ENCODE measurements around the gene GALNT17.
"Not testable (repeated sequence)": the region's sequence is repeated elsewhere in the genome, so short reads cannot be mapped to it uniquely, and the experiment has no call there.

Gene GALNT17

DNA sequence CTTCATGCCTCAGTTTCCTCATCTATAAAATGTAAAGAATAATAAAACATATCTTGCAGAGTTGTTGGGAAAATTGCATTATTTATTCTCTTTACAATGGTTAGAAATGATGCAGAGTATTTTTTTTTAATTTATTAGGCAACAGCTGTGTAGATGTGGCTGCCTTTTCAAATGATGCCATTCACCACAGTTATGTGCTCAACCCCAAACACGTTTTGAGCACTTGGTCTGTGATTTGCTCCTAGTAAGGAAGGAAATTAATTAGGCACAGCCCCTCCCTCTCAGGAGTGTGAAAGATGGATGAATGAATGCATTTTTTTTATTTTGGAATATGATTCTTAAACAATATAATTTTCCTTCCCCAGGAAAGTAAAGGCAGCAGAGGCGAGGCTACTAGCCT, 575.1 kb downstream of the GALNT17 start:
- DNase-seq = no peak

GRCh38 chr7:71708710-71709109, 576.8 kb downstream of the GALNT17 start:
- no peak for DNase-seq

GRCh38 chr7:71710442-71710841, 578.5 kb downstream of the GALNT17 start:
- no peak for DNase-seq

- no peak for DNase-seq
Measured at GRCh38 chr7:71712653-71713180, 580.8 kb downstream of the GALNT17 start.

GRCh38 chr7:71716690-71717089, 584.7 kb downstream of the GALNT17 start:
- DNase-seq = no peak

DNA sequence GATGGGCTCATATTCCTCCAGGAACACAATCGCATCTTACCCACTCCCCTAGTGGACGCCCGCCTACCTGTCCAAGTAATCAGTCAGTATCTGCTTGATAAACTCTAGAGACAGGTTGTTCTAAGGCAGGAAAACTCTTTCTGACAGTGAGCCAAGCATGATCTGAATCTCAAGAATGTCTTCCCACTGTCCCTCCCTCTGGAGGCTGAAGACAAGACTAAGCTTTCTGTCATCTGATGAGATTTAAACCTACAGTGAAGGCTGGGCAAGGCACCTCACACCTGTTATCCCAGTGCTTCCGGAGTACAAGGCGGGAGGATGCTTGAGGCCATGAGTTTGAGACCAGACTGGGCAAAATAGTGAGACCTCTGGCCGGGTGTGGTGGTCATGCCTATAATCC, 586.6 kb downstream of the GALNT17 start:
- no peak for DNase-seq

DNA sequence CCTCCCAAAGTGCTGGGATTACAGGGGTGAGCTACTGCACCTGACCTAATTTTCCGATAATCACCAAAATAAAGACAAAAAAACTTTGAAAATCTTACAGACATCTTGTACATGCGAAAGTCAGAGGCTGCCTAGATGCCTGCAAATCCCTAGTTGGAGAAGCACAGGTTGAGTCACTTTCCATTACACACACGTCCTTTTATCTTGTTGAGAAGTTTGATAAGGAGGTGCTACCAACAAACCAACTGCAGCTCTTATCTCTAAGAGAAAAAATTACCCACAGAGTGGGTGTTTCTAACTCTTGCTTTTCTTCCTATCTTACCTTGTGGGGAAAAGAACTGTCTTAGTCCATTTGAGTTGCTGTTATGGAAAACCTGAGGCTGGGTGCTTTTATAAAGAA, 589.8 kb downstream of the GALNT17 start:
- DNase-seq = no peak

DNA sequence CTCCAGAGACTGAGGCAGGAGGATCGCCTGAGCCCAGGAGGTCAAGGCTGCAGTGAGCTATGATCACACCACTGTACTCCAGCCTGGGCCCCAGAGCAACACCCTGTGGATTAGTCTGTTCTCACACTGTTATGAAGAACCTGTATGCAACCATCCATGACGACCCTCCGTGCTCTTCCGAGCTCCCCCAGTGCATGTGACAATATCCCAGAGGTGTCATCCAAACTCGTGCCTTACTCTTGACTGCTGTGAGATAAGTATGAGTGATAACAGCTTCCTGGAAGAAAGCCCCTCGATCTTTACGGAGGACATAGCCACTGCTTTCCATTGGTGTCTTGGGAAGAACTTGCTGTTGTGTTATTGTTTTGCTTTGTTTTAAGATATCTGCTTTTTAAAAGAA, 591.9 kb downstream of the GALNT17 start:
- DNase-seq = no peak

DNA sequence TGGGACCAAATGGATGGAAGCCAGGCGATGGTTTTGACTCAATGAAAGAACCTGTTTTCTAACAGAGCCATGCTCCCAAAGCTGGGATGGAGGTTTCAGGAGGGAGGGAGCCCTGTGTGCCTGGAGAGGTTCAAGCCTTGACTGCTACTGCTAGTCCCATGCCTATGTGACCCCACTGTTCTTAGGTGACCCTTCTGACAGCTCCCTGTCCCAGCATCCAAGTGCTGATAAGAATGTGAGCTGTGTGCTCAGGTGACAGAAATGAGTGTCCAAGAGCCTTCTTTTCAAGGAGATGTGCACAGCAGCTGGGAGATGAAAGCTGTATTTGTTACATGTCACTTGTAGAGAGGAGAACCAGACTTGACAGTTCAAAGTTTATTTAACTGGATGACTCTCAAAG, 595.4 kb downstream of the GALNT17 start:
- DNase-seq = no peak

GRCh38 chr7:71731740-71732139, 599.8 kb downstream of the GALNT17 start:
- no peak for DNase-seq

DNA sequence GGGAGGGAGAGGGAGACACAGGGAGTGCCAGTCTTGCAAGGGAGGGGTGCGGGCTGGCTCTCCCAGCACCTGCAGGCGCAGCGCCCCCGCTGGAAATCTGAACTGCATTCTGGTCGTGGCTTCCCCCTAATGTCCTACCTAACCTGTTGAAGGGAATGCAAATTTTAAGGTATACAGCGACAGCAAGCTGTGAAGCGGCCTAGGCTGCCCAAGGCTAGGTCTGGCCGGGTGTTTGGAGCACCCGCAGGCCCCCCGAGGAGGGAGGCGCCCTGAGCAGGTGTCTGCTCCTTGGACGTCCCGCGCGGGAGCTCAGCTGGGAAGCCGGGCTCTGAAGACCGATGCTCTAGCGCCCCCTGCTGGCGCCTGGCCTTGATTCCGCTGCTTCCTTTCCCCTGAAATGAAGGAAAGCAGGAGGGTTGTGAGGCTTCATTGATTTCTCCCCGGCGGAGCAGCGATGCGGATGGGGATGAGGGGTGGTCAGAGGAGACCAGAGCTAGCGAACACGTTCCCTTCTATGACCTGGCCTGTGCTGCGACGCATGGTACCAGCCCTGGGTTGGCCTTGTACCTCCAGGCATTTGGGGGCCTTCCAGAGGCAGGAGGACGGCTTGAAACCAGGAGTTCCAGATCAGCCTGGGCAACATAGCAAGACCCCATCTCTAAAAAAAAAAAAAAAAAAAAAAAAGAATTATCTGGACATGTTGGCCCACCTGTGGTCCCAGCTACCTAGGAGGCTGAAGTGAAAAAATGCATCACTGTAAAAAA, 601.3 kb downstream of the GALNT17 start:
- DNase-seq = peak; percentile 22 to 87 (median 61)

- DNase-seq = peak; percentile 17 to 82 (median 78)
Measured at GRCh38 chr7:71735961-71736556, 604.1 kb downstream of the GALNT17 start.

- DNase-seq = not testable (repeated sequence)
Measured at GRCh38 chr7:71737931-71738540, 606.1 kb downstream of the GALNT17 start.

- no peak for DNase-seq
Measured at GRCh38 chr7:71739520-71740173, 607.7 kb downstream of the GALNT17 start.

DNA sequence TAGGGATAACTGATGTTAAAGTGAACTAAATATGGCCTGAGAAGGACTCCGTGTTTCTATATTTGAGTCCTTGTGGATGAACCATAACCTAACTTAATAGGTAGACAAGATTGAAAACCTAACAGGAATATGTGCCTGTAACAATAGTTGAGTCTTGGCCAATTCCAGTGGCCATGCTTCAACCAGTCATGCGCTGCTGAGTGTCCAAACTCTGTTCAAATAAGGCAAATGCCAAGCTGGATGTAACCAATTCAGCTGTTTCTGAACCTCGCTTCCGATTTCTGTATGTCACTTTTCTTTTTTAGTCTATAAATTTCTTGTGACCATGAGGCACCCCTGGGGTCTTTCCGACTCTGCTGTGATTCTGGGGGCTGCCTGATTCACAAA, 608.2 kb downstream of the GALNT17 start:
- no peak for DNase-seq

DNA sequence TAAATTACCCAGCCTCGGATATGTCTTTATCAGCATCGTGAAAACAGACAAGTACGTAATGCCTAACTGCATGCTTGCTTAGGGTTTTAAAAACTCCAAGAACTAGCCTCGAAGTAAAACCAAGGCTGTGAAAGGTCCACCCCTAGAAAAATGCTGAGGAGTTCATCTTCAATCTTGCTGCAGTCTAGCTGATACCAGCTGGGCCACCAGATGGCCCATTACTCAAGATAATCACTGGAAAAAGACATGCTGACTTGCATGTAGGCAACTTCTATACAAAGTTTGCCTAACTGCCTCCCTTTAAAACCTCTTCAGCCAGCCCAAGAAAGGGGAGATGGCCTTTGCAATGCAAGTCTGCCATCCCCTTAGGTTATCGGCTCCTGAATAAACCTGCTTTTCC, 614.1 kb downstream of the GALNT17 start:
- no peak for DNase-seq

DNA sequence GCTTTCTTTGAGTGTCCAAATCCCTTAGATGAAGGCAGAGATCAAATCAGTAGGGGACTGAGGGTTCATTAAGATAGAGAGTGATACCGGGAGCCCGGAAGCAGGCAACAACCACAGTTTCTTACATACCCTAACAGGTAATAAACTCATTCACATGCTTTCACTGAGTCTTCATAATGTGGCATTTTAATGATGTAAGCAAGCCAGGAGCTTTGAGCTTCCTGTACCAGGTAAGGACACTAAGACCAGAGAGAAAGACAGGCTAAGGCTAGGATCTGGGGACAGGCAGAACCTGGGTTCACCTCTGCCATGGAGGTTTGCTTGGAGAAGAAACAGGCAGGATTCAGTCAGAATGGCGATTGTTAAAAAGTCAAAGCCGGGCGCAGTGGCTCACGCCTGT, 618.3 kb downstream of the GALNT17 start:
- DNase-seq = no peak

DNA sequence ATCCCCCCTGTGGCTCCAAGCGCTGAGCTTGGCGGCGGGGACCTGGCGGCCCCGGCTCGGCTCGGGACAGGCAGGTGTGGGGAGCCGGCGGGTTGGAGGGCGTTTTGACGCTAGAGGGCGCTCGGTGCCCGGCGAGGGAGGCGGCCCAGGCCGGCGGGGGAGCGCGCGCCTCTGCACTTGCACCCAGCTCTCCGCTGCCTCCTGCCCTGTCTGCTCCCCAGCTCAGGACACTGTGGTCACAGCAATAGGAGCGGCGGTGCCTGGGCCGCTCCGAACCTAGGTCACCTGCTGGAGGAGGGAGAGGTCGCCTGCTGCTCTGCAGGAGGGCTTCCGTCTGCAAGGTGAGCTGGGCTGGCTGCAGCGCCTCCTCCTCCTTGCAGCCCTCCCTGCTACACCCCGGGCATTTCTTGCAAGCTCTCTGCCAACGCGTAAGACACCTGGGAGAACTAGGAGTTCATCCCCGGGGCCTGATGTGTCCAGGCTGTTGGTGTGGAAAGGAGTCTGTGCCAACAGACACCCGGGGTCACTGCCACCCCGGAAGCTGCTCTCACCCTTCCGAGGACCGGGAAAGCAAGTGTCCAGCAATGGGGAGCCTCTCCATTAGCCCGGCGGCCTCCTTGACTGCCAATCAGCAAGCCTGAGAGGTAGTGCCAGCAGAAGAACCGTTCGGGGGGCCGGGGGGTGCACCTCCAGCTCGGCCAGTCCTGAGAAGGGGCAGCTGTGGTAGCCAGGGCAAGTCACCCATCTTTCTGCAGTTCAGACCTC, 620.4 kb downstream of the GALNT17 start:
- DNase-seq = peak in 1 of 3 experiments; percentile 71

DNA sequence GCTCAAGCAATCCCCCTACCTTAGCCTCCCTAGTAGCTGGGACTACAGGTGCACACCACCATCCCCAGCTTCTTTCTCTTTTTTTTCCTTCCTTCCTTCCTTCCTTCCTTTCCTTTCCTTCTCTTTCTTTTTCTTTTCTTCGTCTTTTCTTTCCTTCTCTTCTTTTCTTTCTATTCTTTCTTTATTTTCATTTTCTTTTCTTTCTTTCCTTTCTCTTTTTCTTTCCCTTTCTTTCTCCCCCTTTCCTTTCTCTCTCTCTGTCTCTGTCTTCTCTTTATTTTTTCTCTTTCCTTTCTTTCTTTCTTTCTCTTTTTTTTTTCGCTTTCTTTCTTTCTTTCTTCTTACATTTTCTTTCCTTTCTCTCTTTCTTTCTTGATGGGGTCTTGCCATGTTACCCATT, 621.3 kb downstream of the GALNT17 start:
- DNase-seq = no peak

DNA sequence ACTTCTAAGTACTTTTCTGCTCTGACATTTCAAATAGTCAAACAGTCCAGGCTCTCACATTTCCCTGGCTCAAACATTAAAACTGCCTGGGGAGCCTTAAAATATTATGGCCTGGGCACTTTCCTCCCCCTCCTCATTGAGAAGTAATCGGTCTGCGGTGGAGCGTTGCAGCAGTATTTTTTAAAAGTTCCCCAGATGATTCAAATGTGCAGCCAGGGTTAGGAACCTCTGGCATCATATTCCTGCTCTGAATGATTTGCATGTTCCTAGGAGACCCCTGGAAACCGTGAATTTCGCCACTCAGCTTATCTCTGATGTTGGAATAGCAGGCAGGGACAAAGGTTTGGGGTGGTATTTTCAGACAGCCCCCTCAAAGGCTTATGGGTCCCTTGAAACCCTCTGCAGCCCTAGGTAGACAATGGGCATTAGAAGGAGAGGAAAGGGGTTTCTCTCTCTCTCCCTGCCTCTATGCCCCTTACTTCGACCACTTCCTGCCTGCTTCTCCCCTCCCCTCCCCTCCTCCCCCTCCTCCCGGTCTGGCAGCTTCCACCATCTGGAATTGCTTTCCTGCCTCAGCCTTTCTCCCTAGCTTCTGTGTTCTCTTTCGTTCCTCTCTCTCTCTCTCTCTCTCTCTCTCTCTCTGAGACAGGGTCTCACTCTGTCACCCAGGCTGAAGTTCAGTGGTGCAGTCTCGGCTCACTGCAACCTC, 622.2 kb downstream of the GALNT17 start:
- DNase-seq = no peak

DNA sequence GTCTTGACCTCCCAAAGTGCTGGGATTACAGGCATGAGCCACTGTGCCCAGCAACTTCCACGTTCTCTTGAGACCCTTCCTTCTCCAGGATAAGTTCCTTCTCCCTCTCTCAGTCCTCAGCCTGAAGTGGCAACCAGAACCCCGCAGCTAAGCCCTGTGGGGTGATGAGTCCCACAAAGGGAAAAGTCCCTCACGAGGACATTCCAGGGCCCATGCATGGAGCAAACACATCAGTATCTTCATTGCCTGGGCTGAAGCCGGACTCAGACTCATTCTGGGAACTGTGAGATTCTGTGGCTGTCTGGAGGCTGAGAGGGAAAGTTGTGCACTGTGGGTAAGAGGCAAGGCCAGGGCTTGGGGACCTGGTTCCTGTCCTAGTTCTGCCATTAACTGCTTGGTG, 622.9 kb downstream of the GALNT17 start:
- no peak for DNase-seq

GRCh38 chr7:71761336-71761735, 629.4 kb downstream of the GALNT17 start:
- DNase-seq = no peak

All from NCI-H1417 (cell line).